ENCODE results near the gene TTLL10. TPM values are rescaled to one million over a fixed set of nuclear protein-coding genes. Genes with fewer than 3 reads are reported as not detected.

The TTLL10 gene
- total and polyA plus RNA-seq, 4 donors = not detected

- no peak for TF ChIP-seq MAX (IDR thresholded peaks at IDR 0.05)
- no peak for TF ChIP-seq NR2F2 (IDR thresholded peaks at IDR 0.05)
- no peak for TF ChIP-seq RAD21 (IDR thresholded peaks at IDR 0.05)
- TF ChIP-seq EGR1 (IDR thresholded peaks at IDR 0.05; ENCODE audit: low read depth in 2 of 2) = no peak
- no peak for TF ChIP-seq GABPA (IDR thresholded peaks at IDR 0.05 in 1 of 2, conservative IDR thresholded peaks at IDR 0.05 in 1 of 2)
- TF ChIP-seq JUND (IDR thresholded peaks at IDR 0.05) = no peak
- TF ChIP-seq YY1 (IDR thresholded peaks at IDR 0.05) = no peak
- no peak for TF ChIP-seq HNF4A (conservative IDR thresholded peaks at IDR 0.05)
- TF ChIP-seq RXRA (IDR thresholded peaks at IDR 0.05) = no peak
- no peak for TF ChIP-seq TAF1 (conservative IDR thresholded peaks at IDR 0.05)
- no peak for TF ChIP-seq FOXA2 (IDR thresholded peaks at IDR 0.05)
- no peak for TF ChIP-seq REST (IDR thresholded peaks at IDR 0.05)
- TF ChIP-seq CTCF (IDR thresholded peaks at IDR 0.05; ENCODE audit: low read depth, low read length, missing input control) = no peak
- TF ChIP-seq FOXA1 (IDR thresholded peaks at IDR 0.05) = no peak
- no peak for TF ChIP-seq ATF3 (IDR thresholded peaks at IDR 0.05)
- no peak for TF ChIP-seq ZBTB33 (IDR thresholded peaks at IDR 0.05)
- TF ChIP-seq HNF4G (IDR thresholded peaks at IDR 0.05) = no peak
- no peaks in the 10 kb centered on the region for H3K9me3 ChIP-seq (ENCODE audit: control insufficient read depth in 4 of 4, low read length in 3 of 4)
- H3K36me3 ChIP-seq (ENCODE audit: control insufficient read depth in 4 of 4, insufficient read depth in 3 of 4, low read depth in 1 of 4, low read length in 3 of 4) = no peaks in the 10 kb centered on the region
- DNase-seq (ENCODE audit: low spot score) = no peak
- 52% methylated on average over 26 of the region's 26 CpGs for WGBS
- no peak overlapping the region for H3K9ac ChIP-seq (ENCODE audit: low read depth in 1 of 2, low read length in 2 of 2)
- H3K27ac ChIP-seq (ENCODE audit: low read depth in 1 of 2, low read length in 2 of 2) = no peak overlapping the region
- H3K4me1 ChIP-seq (ENCODE audit: control insufficient read depth in 4 of 4, insufficient read depth in 4 of 4, low read length in 3 of 4) = peaks cover 0 to 4% (median 0%) of the 10 kb centered on the region in 4 donors
- no peak overlapping the region for H3K4me3 ChIP-seq (ENCODE audit: low read depth in 1 of 3, low read length in 3 of 3)
- H3K27me3 ChIP-seq (ENCODE audit: control insufficient read depth in 4 of 4, insufficient read depth in 4 of 4, low read length in 3 of 4) = peaks cover 0 to 11% (median under 1%) of the 10 kb centered on the region in 4 donors
Measured at GRCh38 chr1:1164361-1164700, 9.3 kb upstream of the TTLL10 start.

Measured in liver (tissue), 9 donors.